GM18867 (cell line): ENCODE results near the gene FKBP1A.
"Not testable (repeated sequence)": the region's sequence is repeated elsewhere in the genome, so short reads cannot be mapped to it uniquely, and the experiment has no call there.

Experiments used
- ATAC-seq: cut with Tn5 transposase; IDR thresholded peaks from one replicate; pipeline ENCODE4 v1.9.1; 2021; ENCODE audit warnings: mild to moderate bottlenecking, moderate library complexity; ENCODE audit not compliant: unreplicated experiment

Gene FKBP1A

DNA sequence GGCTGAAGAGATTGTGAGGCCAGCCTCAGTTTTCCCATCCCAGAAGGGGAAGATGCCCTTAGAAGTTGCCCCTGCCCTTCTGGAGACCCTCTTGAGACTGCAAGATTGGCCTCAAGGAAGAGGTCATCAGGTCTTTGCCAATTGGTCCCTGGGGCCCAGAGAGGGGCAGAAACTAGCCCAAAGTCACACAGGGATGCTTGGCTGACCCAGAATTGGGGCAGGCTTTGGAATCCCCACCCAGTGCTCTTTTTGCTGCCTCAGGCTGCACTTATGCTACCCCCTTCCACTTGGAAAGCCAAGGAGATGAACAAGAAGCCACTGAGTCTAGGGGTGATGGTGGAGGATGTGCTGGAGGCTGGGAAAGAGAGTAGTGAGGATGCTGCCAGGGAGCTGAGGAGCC lies 24.9 kb upstream of the FKBP1A start:
- ATAC-seq: no peak

DNA sequence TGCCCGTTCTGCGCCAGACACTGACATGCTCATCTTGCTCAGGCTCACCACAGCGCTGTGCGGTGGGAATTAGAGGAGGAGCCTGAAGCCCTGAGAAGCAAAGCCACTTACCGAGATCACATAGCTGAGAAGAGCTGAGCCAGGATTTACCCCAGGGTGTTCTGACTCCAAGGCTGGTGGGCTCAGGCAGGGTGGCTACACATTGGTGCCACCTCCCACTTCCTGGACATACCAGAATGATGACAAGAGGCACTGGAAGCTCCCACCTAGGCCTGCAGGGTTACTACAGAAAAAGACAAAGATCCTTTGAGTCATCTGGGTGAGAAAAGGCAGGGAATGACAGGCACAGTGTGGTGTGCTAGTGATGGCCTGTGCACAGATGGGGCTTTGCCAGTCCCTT lies 24.4 kb upstream of the FKBP1A start:
- ATAC-seq: no peak

DNA sequence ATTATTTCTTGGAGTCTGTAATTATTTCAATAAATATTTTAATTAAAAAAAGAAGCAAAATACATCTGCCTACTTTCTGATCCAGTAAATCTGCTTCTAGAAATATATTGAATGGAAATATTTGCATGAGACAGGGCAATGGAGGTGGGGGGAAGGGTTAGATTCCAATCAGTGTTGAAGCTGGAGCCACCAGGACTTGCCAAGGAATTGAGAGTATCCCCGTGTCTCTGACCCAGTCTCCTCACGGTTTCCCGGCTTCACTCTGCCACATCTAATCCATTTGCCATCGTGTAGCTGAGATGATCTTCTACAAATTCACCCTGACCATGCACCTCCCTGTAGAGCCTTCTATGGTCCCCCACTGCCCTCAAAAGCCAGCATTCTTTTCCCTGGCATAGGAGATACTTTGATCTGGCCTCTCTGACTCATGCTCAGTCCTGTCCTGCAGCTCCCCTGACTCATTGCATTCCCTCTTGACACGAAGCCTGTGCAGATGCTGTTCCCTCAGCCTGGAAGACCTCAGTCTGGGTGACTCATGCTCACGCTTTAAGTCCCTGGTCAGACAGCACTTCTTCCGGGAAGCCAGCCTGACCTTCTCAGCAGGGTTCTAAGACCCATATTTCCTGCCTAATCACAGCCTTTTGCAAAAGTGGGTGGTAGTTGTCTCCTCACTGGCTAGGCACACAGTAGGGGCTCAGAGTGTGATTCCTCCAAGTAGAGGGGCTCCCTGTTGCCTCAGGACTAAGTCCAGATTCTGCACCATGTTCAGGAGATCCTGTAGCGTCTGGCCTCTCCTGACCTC lies 23.0 kb upstream of the FKBP1A start:
- no peak for ATAC-seq

DNA sequence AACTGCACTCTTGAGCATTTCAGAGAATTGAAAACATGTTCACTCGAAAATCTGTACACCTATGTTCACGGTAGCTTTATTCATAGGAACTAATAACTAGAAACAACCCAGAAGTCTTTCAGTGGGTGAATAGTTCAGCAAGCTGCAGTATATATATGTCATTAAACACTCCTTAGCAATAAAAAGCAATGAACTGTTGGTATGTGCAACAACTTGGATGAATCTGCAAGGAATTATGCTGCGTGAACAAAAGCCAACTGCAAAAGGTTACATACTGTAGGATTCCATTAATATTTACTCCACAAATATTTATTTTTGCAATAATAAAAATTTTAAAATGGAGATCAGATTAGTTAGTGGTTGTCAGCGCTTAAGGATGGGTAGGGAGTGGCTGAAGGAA lies 22.1 kb upstream of the FKBP1A start:
- ATAC-seq: no peak

DNA sequence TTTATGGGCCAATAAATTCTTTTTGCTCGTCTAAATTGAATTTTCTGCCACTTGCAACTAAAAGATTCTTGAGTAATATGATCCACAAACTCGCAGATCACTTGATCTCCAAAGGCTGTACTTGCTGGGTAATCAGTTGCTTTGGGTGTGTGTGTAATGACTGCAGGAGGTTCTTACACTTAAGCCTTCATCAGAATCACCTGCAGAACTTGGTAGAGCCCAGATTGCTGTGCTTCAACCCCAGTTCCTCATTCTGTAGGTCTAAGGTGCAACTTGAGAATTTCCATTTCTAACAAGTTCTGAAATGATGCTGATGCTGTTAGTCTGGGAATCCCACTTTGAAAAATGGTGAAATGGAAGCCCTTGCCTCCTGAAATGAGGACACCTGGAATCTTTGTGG lies 12.9 kb upstream of the FKBP1A start:
- ATAC-seq: no peak

DNA sequence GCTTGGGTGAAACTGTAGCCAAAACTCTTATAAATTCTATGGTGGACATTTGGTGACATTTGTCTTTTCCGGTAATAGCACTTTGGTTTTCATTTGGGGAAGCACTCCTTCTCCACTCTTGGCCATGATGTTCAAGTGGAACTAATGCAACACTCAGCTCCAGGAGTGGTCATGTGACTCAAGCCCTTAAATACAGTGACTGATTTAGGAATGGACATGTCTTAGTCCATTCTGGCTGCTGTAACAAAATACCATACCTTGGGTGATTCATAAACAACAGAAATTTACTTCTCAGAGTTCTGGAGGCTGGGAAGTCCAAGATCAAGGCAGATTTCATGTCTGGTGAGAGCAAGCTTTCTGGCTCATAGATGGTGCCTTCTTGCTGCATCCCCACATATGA lies 10.8 kb upstream of the FKBP1A start:
- no peak for ATAC-seq

DNA sequence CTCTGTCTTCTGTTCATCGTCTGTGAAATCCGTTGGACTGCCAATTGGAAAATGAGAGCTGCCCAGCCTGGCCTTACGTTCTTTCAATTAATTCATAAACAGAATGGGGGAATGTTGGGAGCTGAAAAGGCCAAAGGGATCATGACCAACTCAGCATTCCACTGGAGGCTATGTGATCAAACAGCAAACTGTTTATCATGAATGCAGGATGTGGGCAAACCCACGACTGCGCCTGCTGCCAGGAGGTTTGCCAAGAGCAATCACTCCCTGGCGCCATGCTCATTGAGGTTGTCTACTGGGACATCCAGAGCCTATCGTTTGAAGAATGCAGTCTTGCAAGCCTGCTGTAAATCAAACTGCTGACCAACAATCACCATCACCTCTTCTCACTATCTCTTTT lies 9.3 kb upstream of the FKBP1A start:
- ATAC-seq: no peak

DNA sequence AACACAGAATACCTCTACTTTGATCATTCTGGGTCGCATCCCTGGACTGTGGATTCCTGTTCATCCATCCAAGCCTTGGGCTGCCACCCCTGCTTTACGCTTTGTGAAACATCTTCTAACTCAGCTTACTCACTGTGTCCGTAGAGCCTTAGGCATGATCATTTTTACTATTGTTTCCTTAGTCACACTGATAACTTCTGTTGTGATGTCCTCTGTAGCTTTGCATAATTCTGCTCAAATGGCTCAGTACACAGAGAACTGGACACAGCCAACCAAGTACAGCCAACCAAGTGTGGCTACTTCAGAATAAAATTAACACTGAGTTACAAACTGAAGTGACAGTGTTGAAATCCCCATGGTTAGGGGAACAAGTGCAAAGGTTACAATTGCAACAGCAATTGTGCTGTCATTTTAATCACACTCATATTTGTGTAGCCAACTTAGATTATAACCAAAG lies 8.6 kb upstream of the FKBP1A start:
- no peak for ATAC-seq

DNA sequence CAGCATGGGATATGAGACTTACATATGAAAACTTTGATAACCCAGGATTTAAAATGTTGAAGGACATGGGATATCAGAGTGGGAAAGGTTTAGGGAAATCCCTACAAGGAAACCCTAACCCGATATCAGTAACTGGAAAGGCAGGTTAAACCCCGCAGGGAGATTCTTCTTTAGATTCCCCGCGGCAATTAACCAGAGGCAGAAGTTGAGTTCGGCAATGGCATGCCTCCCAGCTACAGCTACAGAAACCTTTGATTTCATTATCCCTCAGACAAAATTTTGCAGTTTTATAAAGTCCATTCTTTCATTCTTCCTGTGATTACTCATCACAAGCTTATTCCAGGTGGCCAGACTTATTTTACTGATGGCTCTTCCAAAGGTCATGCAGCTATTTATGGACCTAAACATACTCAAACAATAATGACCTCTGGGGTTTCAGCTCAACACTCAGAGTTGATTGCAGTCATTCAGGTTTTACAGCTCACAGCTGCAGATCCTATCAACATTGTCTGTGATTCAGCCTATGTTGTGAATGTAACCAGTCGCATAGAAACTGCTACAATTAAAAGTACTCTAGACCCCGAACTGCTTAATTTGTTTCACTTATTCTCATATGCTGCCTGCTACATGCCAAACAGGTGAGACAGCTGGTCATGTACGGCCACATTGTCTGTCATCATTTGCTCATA lies 7.0 kb upstream of the FKBP1A start:
- not testable (repeated sequence) for ATAC-seq

DNA sequence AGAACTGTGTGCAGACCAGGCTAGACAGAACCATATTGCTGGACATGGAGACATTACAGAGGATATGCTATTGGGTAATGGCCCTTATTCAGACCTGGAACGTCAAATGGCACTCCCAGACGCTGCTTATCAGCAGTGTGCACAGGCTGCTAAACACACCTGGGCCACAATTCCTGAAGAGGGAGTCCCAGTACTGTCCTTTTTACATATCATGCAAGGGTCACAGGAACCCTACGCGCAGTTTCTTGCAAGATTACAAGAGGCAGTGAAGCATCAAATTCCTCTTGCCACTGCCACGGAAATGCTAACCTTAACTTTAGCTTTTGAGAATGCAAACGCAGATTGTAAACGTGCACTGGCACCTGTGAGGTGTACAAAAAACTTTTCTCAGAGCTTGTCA lies 5.3 kb upstream of the FKBP1A start:
- ATAC-seq: not testable (repeated sequence)

DNA sequence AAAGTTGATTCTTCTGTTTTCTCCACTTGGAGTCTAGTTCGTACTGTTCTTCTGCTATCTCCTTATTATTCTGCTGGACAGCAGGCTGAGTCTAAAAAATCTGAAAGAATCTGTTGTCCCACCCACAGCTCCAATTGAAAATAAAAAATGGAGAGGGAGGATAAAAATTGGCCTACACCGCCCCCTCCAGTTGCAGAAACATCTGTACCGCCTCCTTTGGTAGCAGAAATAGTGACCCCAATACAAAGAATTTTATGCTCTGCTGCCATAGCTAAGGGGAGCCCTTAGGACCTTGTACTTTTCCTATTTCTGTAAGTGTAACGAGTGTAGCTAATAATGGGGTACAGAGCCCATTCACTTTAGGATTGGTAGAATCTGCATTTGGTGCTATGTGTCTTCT lies 4.9 kb upstream of the FKBP1A start:
- ATAC-seq: no peak

DNA sequence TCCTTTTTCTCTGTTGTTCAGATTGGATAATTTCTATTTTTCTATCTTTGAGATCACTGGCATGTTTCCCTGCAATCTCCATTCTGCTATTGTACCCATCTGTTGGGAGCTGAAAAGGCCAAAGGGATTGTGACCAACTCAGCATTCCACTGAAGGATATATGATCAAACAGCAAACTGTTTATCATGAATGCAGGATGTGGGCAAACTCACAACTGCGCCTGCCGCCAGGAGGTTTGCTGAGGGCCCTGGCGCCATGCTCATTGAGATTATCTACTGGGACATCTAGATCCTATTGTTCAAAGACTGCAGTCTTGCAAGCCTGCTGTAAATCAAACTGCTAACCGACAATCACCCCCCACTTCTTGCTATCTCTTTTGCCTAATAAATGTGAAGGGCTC lies 3.8 kb upstream of the FKBP1A start:
- ATAC-seq: no peak

DNA sequence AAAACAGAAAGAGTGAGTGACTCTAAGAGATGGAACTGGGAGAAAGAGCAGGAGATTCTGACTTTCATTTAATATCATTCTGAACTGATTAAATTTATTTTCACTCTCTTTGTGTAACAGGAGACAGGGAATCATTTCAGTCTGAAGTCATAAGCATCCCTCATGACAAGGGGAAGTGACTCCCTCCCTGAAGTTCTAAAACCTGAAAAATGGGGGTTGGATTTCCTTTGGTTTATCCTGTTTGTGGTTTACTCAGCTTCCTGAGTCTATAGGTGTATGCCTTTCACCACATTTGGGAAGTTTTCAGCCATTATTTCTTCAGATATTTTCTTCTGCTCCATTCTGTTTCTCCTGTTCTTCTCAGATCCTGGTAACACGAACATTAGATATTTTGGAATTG lies 3.4 kb upstream of the FKBP1A start:
- no peak for ATAC-seq

DNA sequence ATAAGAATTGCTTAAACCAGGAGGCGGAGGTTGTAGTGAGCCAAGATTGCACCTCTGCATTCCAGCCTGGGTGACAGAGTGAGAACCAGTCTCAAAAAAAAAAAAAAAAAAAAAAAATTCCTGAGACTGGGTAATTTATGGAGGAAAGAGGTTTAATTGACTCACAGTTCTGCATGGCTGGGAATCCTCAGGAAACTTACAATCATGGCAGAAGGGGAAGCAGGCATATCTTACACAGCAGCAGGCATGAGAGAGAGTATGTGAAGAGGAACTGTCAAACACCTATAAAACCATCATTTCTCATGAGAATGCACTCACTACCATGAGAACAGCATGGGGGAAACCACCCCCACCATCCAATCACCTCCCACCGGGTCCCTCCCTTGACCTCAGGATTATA lies 1.8 kb upstream of the FKBP1A start:
- no peak for ATAC-seq

DNA sequence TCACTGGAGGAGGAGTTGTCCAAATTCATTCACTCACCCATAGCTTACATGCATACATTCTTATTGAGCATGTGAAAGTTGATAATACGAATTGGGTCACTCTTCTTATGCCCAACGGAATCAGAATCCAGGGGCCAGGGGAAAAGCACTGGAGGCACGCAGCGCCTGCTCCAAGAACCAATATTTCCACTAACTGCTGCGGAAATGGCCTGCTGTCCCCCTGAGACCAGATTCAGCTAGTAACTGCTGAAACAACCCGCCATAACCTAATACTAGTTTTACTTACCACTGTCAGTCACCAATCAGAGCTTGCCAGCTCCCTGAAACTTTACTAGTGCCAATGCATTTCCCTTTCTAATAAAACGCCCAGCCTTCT lies 641 bp upstream of the FKBP1A start:
- no peak for ATAC-seq

DNA sequence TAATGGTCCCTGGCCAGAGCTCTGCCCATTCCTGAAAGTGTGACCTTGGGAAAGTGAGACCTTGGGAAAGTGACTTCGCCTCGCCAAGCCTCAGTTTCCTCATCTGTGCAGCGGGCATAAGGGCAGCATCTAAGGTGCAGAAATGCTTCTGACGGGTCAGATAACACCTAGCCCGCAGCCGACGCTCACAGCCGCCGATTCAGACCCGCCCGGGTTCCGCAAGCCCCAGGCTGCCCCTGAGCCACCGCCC lies 486 bp downstream of the FKBP1A start:
- peak; percentile 22 for ATAC-seq

DNA sequence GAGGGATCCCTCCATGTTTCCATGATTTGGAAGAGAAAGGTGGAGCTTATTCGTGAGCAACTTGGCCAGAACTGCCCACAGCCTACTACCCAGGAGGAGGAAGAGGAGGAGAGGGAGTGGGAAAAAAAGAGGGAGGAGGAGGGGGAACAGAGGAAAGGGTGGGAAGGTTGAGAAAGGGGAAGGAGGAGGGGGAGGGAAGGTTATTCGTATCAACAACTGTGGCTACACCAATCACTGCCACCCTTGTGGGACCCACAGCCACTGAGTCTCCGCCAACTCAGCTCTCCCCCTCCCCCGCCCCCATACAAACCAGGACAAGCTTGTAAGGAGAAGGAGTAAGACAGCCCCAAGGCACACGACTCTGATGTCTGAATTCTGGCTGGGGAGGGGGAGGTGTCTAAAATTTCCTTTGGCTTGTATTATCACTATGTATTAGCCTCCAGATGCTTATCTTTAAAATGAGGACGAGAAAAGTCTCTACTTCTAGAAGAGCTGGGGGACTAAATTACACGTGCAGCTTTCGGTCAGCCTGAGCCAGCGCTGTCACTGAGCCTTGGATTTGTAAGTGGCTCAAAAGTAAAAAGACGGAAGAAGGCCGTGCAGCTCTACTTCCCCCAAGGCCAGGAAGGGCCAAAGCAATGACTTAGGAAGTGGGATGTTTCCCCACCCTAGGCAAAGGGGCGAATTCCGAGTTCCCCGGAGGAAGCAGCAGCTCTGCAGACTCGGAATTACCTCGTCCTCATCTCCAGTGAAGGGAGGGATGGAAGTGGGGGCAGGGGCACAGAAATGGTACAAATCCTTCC lies 1.0 kb downstream of the FKBP1A start:
- no peak for ATAC-seq

DNA sequence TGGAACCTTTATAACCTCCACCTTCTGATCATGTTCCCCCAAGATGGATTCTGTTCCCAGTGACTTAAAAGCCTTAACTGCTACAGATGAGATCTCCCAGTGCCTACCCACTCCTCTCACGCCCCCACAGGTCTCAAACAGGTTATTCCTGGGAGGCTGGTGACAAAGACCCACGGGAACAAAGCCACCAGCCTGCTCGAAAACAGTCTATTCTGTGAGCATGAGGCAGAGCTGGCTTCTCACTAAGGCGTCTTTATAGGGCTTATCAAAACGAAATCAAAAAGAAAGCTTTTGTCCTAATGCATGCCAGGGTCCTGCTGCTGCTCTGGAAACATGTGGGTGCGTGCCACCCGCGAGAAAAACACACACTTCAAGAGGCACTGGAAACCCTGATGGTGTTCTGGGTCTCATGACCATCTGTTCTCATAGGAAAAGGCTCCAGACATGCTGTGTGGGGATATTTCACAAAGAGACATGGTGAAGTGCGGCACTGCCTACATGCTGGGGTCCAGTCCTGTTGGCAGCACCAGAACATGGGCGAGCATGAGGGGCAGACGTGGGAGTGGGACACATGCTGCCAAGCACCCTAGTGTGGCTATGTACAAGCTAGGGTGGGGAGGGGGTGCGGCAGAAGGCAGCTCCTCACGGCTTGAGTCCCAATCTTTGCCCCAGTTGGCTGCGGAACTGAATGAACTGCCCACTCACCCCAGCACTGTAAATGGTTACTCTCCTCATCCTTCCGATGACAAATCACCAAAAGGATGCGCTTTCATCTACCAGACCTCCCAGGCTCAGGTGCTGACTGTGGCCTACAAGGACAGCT lies 2.1 kb downstream of the FKBP1A start:
- ATAC-seq: no peak

DNA sequence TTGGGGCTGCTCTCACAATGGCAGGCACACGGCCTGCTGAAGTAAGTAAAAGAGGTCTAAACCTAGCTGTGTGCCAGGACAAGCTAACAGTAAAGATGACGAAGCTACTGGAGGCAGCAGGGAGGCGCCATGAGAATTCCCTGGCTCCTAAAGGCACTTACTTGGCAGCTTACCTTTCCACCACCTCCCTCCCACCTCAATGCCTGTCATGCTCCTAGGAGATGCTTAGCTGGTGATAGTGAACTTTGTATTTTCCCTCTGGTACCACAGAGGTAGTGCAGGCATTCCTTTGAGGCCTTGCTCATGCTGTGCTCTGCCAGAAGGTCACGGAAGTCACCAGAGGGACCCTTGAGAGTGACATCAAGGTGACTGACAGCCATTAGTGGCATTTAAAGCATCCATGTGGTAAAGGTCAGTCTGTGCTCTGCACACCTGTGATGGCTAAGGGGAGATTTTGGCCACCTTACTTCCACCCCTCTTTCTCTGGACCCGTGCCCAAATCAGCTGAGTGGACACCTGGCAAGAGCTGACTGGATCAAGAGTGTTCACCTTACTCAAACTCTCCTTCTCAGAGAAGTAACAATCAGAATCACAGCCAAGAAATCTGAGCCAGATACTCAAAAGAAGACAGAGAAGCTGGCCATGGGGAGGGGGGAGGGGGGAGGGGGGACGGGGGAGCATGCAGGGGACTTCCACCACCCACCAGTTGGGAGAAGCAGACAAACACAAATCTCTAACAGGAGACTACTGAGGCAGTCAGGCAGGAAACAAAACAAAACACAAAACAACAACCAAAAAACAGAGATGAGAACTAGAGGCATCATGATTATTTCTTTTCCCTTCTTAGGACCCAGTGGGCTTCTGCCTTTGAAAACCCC lies 2.9 kb downstream of the FKBP1A start:
- ATAC-seq: no peak

DNA sequence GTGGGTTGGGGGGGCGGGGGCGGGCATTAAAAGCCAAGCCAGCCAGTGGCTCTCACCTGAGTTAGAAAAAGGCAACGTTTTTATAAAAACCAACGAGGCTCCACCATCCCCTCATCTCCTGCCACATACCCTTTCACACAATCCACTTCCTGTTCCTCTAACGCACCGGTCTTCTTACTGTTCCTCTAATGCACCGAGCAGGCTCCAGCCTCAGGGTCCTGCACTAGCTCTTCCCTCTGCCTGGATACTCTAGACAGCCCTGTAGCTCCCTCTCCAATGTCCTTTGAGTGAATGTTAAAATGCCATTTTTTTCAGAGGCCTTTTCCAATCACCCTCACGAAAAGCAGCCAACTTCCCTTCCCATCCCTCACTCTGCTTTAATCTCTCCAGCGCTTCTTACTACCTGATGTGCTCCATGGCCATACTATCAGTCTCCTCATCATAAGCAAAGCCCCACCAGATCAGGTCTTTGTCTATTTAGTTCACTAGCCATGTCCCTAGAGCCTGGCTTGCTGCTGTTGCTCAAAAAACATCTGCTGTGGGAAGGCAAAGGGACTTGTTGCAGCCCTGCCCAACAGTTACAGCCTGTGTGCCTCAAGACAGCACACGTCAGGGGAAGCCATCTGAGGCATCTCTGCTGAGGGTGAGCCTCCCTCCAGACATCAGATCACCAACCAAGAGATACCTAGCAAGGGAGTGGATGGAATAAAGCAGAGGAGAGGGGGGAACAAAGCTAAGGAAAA lies 3.9 kb downstream of the FKBP1A start:
- no peak for ATAC-seq
